Caco-2 (cell line): ENCODE data around the gene ARHGAP36. TPM values are rescaled to one million over a fixed set of nuclear protein-coding genes. Genes with fewer than 3 reads are reported as not detected.

Experiments used
- Bru-seq: library from RNA; stranded (reverse); fragments of 400-500 nt; gene quantifications from one replicate; lab custom pipeline; 2021; lab: Mats Ljungman, UMichigan
- BruChase-seq, 2 experiments: library from RNA; stranded (reverse); fragments of 400-500 nt; gene quantifications; one replicate each; lab custom pipeline; 2021; lab: Mats Ljungman, UMichigan
- BruUV-seq: library from RNA; stranded (reverse); fragments of 400-500 nt; replicated peaks from 2 replicates; lab custom pipeline; 2021; lab: Mats Ljungman, UMichigan
- CTCF ChIA-PET: fragments of 300-600 bp; sonication (Branson Sonifier 250); formaldehyde crosslinking; loops from one replicate; lab custom pipeline; 2022; ENCODE audit warnings: antibody characterized with exemption; lab: Charles Lee
- POLR2A ChIA-PET: fragments of 300-600 bp; sonication (Branson Sonifier 250); formaldehyde crosslinking; loops from one replicate; lab custom pipeline; 2022; ENCODE audit warnings: antibody characterized with exemption; lab: Charles Lee
- DNase-seq, 2 experiments: peaks; one replicate each; pipeline versions ENCODE4 v3.0.0 to v3.0.0-alpha.2; 2020 to 2022
- H3K27me3 ChIP-seq: replicated peaks from 2 replicates; pipeline ENCODE4 v1.6.0; 2011; ENCODE audit warnings: low read length; ENCODE audit not compliant: control insufficient read depth, insufficient read depth
- H3K36me3 ChIP-seq: 2 replicates; pipeline ENCODE4 v1.5.1; 2011; ENCODE audit warnings: low read length; ENCODE audit not compliant: control insufficient read depth, insufficient read depth
- H3K4me1 ChIP-seq: fragments of 250-450 bp; sonication (Bioruptor Pico); 2 replicates; pipeline ENCODE4 v1.5.1; 2020; ENCODE audit warnings: mild to moderate bottlenecking
- H3K4me3 ChIP-seq: 2 replicates; pipeline ENCODE4 v1.5.1; 2011; ENCODE audit warnings: low read depth, mild to moderate bottlenecking, control low read depth, low read length
- H3K9me3 ChIP-seq: fragments of 250-450 bp; sonication (Bioruptor Pico); 2 replicates; pipeline ENCODE4 v1.5.1; 2020; ENCODE audit warnings: mild to moderate bottlenecking, moderate library complexity
- H3K27ac Mint-ChIP-seq: one replicate; pipeline ENCODE4 v1.8.0; 2022; ENCODE audit warnings: mixed read lengths; ENCODE audit not compliant: unreplicated experiment
- H3K27me3 Mint-ChIP-seq: one replicate; pipeline ENCODE4 v1.8.0; 2022; ENCODE audit warnings: mixed read lengths; ENCODE audit not compliant: insufficient read depth, unreplicated experiment
- H3K36me3 Mint-ChIP-seq: one replicate; pipeline ENCODE4 v1.8.0; 2022; ENCODE audit warnings: mild to moderate bottlenecking, mixed read lengths; ENCODE audit not compliant: insufficient read depth, unreplicated experiment
- H3K4me1 Mint-ChIP-seq: one replicate; pipeline ENCODE4 v1.8.0; 2022; ENCODE audit warnings: low read depth, mixed read lengths; ENCODE audit not compliant: unreplicated experiment
- H3K4me3 Mint-ChIP-seq: one replicate; pipeline ENCODE4 v1.8.0; 2022; ENCODE audit warnings: mild to moderate bottlenecking, moderate library complexity, mixed read lengths; ENCODE audit not compliant: unreplicated experiment
- H3K9me3 Mint-ChIP-seq: one replicate; pipeline ENCODE4 v1.8.0; 2022; ENCODE audit warnings: mixed read lengths; ENCODE audit not compliant: unreplicated experiment
- CTCF ChIP-seq, 2 experiments: fragments of 200-600 bp in 1 of 2; IDR thresholded peaks; 1 replicate in 1 of 2; 2 replicates in 1 of 2; pipeline versions ENCODE4 v1.5.1 to v1.8.0; 2011 to 2022; ENCODE audit warnings: antibody characterized with exemption in 1 of 2, control low read depth in 1 of 2, inconsistent platforms in 1 of 2, low read depth in 1 of 2, low read length in 1 of 2, mild to moderate bottlenecking in 1 of 2, moderate library complexity in 1 of 2; ENCODE audit not compliant: insufficient read depth in 1 of 2, severe bottlenecking in 1 of 2, unreplicated experiment in 1 of 2
- intact Hi-C: fragments of 100-400 bp; cut with micrococcal nuclease; formaldehyde crosslinking; loops from one replicate; pipeline ENCODE4 v1.10.0; 2022; ENCODE audit not compliant: unreplicated experiment
- long read RNA-seq: library from polyadenylated mRNA; stranded (forward); transcript quantifications from one replicate; pipeline ENCODE4 v2.0.0, GENCODE V29; 2022
- total RNA-seq: library from RNA; stranded (reverse); gene quantifications from 2 replicates; pipeline ENCODE4 v1.2.3, GENCODE V29; 2022

Gene ARHGAP36
- total RNA-seq (not detected in 2 replicates), Bru-seq, nascent RNA (percentile 5 among the genes with signal in this experiment), BruChase-seq, experiment 1, labeled RNA remaining after a 2-hour chase (not detected), BruChase-seq, experiment 2, labeled RNA remaining after a 6-hour chase (not detected)
- long read RNA-seq: 0 reads

- H3K4me3 ChIP-seq: no peak within 1 kb of the TSS
- H3K36me3 ChIP-seq: no peaks in the 10 kb centered on the region
- DNase-seq: no peak
- Mint-ChIP-seq H3K27me3 (no peaks in the 10 kb centered on the region), H3K36me3 (no peaks in the 10 kb centered on the region), H3K27ac (no peak within 1 kb of the TSS), H3K9me3 (no peaks in the 10 kb centered on the region), H3K4me1 (no peaks in the 10 kb centered on the region), H3K4me3 (no peak within 1 kb of the TSS)
- no peaks in the 10 kb centered on the region for H3K4me1 ChIP-seq
- H3K27me3 ChIP-seq: no peaks in the 10 kb centered on the region
- BruUV-seq: no TSS peak
- TF ChIP-seq CTCF (IDR thresholded peaks at IDR 0.05; ENCODE audit: insufficient read depth in 1 of 2, low read depth in 1 of 2, low read length in 1 of 2, severe bottlenecking in 1 of 2, unreplicated experiment in 1 of 2): no peak
- intact Hi-C loops: no loop called here
- POLR2A ChIA-PET: no interaction called here
- H3K9me3 ChIP-seq: no peaks in the 10 kb centered on the region
- CTCF ChIA-PET: no interaction called here
Measured at GRCh38 chrX:131058136-131058868, at the start of gene ARHGAP36. TSS of gene ARHGAP36 (plus strand) at chrX:131058346. CDS start at chrX:131081666, 23,320 bp downstream.

- Histone ChIP-seq H3K4me3 (no peak overlapping the region), H3K36me3 (no peaks in the 10 kb centered on the region), H3K9me3 (no peaks in the 10 kb centered on the region), H3K4me1 (no peaks in the 10 kb centered on the region), H3K27me3 (no peaks in the 10 kb centered on the region)
- TF ChIP-seq CTCF (IDR thresholded peaks at IDR 0.05; ENCODE audit: insufficient read depth in 1 of 2, low read depth in 1 of 2, low read length in 1 of 2, severe bottlenecking in 1 of 2, unreplicated experiment in 1 of 2): no peak
- ChIA-PET POLR2A (no interaction called here), CTCF (no interaction called here)
- no peak overlapping the region for H3K4me3 Mint-ChIP-seq
- no peaks in the 10 kb centered on the region for H3K4me1 Mint-ChIP-seq
- H3K27me3 Mint-ChIP-seq: peaks cover 5% of the 10 kb centered on the region
- intact Hi-C loops: no loop called here
- BruUV-seq: no TSS peak
- H3K36me3 Mint-ChIP-seq: no peaks in the 10 kb centered on the region
- no peak for DNase-seq
- H3K9me3 Mint-ChIP-seq: no peaks in the 10 kb centered on the region
- no peak overlapping the region for H3K27ac Mint-ChIP-seq
Measured at GRCh38 chrX:131010186-131010585, 48.0 kb upstream of the ARHGAP36 start.

- intact Hi-C loops: no loop called here
- Mint-ChIP-seq H3K4me1 (no peaks in the 10 kb centered on the region), H3K27ac (peak overlapping the region; percentile 16), H3K36me3 (peaks cover 10% of the 10 kb centered on the region), H3K4me3 (no peak overlapping the region), H3K27me3 (no peaks in the 10 kb centered on the region), H3K9me3 (peaks cover 28% of the 10 kb centered on the region)
- POLR2A ChIA-PET: no interaction called here
- DNase-seq: no peak
- no peak for TF ChIP-seq CTCF (IDR thresholded peaks at IDR 0.05; ENCODE audit: insufficient read depth in 1 of 2, low read depth in 1 of 2, low read length in 1 of 2, severe bottlenecking in 1 of 2, unreplicated experiment in 1 of 2)
- peaks cover 14% of the 10 kb centered on the region for H3K4me1 ChIP-seq
- no peaks in the 10 kb centered on the region for H3K36me3 ChIP-seq
- H3K9me3 ChIP-seq: no peaks in the 10 kb centered on the region
- no peaks in the 10 kb centered on the region for H3K27me3 ChIP-seq
- H3K4me3 ChIP-seq: no peak overlapping the region
- BruUV-seq: no TSS peak
- CTCF ChIA-PET: no interaction called here
Measured at GRCh38 chrX:131025336-131025735, 32.8 kb upstream of the ARHGAP36 start.
